Progenitor cell of endocrine pancreas (in vitro differentiated cells): ENCODE results near the gene ACACB. TPM values are rescaled to one million over a fixed set of nuclear protein-coding genes. Genes with fewer than 3 reads are reported as not detected.

Source experiments
- DNase-seq: peaks from one replicate; pipeline ENCODE4 v3.0.0; 2021; ENCODE audit warnings: low spot score; ENCODE audit not compliant: unreplicated experiment
- H3K27ac Mint-ChIP-seq: 2 replicates; pipeline ENCODE4 v1.8.0; 2021; ENCODE audit warnings: mild to moderate bottlenecking, moderate library complexity, mixed read lengths
- H3K27me3 Mint-ChIP-seq: 2 replicates; pipeline ENCODE4 v1.8.0; 2021; ENCODE audit warnings: mixed read lengths
- H3K36me3 Mint-ChIP-seq: 2 replicates; pipeline ENCODE4 v1.8.0; 2022; ENCODE audit warnings: mixed read lengths; ENCODE audit not compliant: insufficient read depth
- H3K4me1 Mint-ChIP-seq: 2 replicates; pipeline ENCODE4 v1.8.0; 2021; ENCODE audit warnings: low read depth, mixed read lengths
- H3K4me3 Mint-ChIP-seq: 2 replicates; pipeline ENCODE4 v1.8.0; 2021; ENCODE audit warnings: low read depth, mild to moderate bottlenecking, moderate library complexity, mixed read lengths
- H3K9me3 Mint-ChIP-seq: 2 replicates; pipeline ENCODE4 v1.8.0; 2021; ENCODE audit warnings: low read depth, mixed read lengths
- total RNA-seq: library from RNA; stranded (reverse); gene quantifications from 2 replicates; pipeline ENCODE4 v1.2.1, GENCODE V29; 2021
- TF ChIP-seq, protein P1 (sequence below): fragments of 200-600 bp; sonication (generic); IDR thresholded peaks from one replicate; pipeline ENCODE4 v1.5.0; 2021; ENCODE audit warnings: antibody characterized with exemption, mild to moderate bottlenecking; ENCODE audit not compliant: unreplicated experiment

Gene ACACB
- total RNA-seq, 1 donor from 2014 or later, result 47.3 TPM

DNA sequence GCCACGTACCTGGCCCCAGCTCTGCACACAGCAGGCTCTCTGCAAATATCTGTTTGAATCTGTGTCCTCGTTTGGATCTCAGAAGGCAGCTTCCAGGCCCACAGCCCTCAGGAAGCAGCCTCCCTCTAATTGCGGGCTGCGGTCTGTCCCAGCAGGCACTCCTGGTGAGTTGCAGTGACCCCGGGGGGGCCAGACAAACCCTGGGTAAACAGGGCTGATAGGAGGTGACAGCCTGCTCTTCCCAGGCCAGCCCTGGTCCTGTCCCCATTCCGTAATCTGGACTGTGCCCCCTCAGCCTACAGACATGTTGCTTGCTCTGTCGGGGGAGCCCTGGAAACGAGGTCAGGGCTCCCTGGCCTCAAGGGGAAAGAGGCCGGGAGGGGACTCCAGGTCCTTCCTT is 190.7 kb downstream of the ACACB start:
- H3K4me3 Mint-ChIP-seq, result no peak overlapping the region
- peaks cover 60% of the 10 kb centered on the region for H3K27me3 Mint-ChIP-seq
- DNase-seq, result no peak

DNA sequence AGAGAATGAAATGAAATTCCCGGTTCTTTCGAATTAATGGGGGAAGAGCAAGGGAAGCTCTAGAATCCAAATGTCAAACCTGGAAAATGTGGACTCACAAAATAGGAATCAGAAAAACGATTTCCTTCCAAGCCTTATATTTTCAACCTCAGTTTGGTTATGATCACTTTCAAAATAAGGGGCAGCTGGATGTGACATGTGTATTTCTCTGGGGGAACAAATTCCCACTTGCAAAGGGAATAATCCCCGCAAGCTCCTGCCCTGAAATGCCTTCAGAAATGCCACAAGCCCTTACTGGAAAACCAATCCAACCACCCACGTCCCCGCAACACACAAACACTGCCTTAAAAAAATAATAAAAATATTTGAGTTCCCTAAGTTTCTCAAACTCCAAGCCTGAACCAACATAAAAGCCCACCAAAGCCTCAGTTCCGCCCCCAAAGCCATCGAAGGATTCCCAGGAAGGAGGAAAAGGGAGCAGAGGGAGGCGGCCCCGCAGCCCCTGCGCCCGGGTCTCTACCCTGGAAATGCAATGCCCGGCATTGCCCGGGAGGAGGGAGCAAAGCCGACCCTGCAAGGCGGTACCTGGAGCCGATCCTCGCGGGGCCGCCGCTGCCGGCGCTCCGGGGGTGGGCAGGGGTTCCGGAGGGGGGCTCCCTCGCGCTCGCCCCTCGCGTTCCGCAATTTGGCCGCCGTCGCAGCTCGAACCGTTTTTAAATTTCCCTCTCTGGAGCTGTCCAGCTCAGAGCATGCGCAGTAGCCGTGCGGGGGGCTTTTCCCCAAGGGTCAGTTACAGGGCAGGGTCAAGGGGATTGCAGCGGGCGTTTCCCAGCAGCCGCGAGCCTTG is 192.4 kb downstream of the ACACB start, which contains the start of gene FOXN4:
TSS of gene FOXN4 (minus strand) at position 751 of the 847 bp plus-strand sequence. CDS start 963 bp downstream, outside the sequence.
- H3K9me3 Mint-ChIP-seq, result no peaks in the 10 kb centered on the region
- peaks cover 64% of the 10 kb centered on the region for H3K27me3 Mint-ChIP-seq
- peak within 1 kb of the TSS; percentile 91 for H3K27ac Mint-ChIP-seq
- TF ChIP-seq, protein P1, sequence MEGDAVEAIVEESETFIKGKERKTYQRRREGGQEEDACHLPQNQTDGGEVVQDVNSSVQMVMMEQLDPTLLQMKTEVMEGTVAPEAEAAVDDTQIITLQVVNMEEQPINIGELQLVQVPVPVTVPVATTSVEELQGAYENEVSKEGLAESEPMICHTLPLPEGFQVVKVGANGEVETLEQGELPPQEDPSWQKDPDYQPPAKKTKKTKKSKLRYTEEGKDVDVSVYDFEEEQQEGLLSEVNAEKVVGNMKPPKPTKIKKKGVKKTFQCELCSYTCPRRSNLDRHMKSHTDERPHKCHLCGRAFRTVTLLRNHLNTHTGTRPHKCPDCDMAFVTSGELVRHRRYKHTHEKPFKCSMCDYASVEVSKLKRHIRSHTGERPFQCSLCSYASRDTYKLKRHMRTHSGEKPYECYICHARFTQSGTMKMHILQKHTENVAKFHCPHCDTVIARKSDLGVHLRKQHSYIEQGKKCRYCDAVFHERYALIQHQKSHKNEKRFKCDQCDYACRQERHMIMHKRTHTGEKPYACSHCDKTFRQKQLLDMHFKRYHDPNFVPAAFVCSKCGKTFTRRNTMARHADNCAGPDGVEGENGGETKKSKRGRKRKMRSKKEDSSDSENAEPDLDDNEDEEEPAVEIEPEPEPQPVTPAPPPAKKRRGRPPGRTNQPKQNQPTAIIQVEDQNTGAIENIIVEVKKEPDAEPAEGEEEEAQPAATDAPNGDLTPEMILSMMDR, result no peak
- H3K4me1 Mint-ChIP-seq, result peaks cover 7% of the 10 kb centered on the region
- H3K36me3 Mint-ChIP-seq, result no peaks in the 10 kb centered on the region
- H3K4me3 Mint-ChIP-seq, result peak within 1 kb of the TSS; percentile 89
- peak; percentile 48 for DNase-seq

More for the DNA sequence above, 190.7 kb downstream of the ACACB start:
- peaks cover 7% of the 10 kb centered on the region for H3K4me1 Mint-ChIP-seq
- TF ChIP-seq, protein P1, result no peak
- no peak overlapping the region for H3K27ac Mint-ChIP-seq
- no peaks in the 10 kb centered on the region for H3K36me3 Mint-ChIP-seq
- H3K9me3 Mint-ChIP-seq, result no peaks in the 10 kb centered on the region

DNA sequence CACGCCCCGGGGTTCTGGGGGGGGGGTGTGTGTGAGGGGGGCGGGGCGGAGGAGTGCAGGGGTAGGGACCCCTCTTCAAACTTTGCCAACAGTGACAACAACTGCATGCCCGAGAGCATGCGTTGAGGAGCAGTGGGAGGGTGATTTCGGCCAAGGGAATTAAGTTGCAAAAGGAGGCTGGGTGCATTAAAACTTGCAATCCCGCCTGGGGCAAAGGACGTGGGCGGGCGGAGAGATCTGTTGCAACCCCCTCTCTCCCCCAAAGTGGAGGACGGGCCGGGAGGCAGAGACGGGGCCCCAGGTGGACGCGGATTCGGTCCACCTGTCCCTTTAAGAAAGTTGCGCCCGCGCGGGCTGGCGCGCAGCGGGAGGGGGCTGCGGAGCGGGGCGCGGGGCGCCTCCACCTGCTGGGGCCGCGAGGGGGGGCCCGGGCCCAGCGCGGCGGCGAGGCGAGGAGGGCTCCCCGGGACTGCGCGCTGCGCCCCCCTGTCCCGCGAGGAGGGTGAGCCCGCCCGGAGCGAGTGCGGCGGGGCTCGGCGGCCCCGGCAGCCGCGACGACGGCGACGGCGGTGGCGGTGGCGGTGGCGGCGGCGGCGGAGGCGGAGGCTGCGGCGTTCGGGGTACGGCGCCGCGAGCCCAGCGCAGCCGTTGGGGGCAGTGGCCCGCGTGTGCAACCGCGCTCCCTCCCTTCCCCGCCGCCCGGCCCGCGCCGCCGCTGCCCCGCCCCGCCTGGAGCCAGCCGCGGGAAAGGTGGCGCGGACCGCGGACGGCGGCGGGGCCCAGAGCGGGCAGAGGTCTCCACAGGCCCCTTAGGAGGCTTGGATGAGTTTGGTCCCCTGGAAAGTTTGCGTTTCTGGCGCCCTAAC is 193.2 kb downstream of the ACACB start:
- H3K27me3 Mint-ChIP-seq, result peaks cover 69% of the 10 kb centered on the region
- H3K4me1 Mint-ChIP-seq, result peaks cover 7% of the 10 kb centered on the region
- H3K9me3 Mint-ChIP-seq, result no peaks in the 10 kb centered on the region
- peak; percentile 29 for DNase-seq
- no peaks in the 10 kb centered on the region for H3K36me3 Mint-ChIP-seq
- H3K27ac Mint-ChIP-seq, result peak overlapping the region; percentile 91
- TF ChIP-seq, protein P1, result no peak
- peak overlapping the region; percentile 89 for H3K4me3 Mint-ChIP-seq

DNA sequence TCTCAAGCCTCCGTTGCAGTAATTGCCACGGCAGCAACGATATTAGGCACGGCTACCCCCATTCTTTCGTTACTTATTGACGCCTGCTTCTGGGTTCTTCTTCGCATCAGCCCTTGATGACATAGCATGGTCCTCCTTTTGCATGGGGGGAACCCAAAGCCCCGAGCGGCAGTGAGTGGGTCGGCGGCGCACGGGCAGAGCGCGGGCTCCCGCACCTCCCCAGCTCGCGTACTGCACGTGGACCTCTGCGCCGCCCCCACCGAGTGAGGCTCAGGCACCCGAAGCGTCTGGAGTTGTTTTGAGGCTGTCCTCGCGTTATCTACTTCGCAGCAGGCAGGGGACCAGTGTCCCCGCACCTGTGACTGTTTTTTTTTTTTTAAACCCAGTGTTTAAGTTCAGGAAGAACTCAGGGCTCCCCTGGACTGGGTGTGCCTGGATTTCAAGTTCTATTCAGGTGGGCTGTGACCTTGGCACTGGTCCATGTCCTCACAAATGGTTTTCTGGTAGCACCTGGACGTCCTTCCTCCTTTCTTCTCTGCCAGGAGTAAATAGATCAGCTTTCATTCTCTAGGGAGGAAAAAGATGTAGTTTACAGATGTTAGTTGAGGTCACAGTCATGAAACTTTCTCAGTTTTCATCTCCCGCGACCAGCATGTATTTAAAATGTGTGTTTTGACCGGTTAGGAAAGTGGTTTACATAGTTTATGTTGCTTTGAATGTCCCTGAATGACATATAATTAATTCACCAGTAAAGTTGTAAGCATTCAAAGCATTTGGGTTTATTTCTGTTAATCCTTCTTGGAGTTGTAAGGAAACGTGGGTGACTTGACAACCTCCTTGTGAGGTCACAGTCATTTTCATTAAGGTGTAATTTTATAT is 194.1 kb downstream of the ACACB start:
- H3K36me3 Mint-ChIP-seq, result no peaks in the 10 kb centered on the region
- no peak for DNase-seq
- H3K4me1 Mint-ChIP-seq, result peaks cover 7% of the 10 kb centered on the region
- H3K9me3 Mint-ChIP-seq, result no peaks in the 10 kb centered on the region
- H3K4me3 Mint-ChIP-seq, result peak overlapping the region; percentile 75
- peak overlapping the region; percentile 76 for H3K27ac Mint-ChIP-seq
- TF ChIP-seq, protein P1, result no peak
- peaks cover 73% of the 10 kb centered on the region for H3K27me3 Mint-ChIP-seq

Other genes with a start within 250 kb of the ACACB start
- gene DAO, start 236.5 kb upstream of the ACACB start, total RNA-seq, result not detected in 2 replicates
- gene SVOP, start 95.5 kb upstream of the ACACB start, total RNA-seq, result 1.7 and 2.1 TPM in 2 replicates
- 23.0 and 25.9 TPM in 2 replicates for gene USP30, start 64.0 kb upstream of the ACACB start, total RNA-seq
- 22.0 and 28.9 TPM in 2 replicates for gene ALKBH2, start 23.1 kb upstream of the ACACB start, total RNA-seq
- 81.5 and 84.1 TPM in 2 replicates for gene UNG, start 19.0 kb upstream of the ACACB start, total RNA-seq
- gene FOXN4, start 192.7 kb downstream of the ACACB start, total RNA-seq, result 0.33 and 0.34 TPM in 2 replicates
- 0.51 and 0.77 TPM in 2 replicates for gene MYO1H, start 231.3 kb downstream of the ACACB start, total RNA-seq